Activated CD4-positive, alpha-beta T cell treated with anti-CD3 and anti-CD28 coated beads, Interleukin-2, amount 10 ng/mL, durations not matched to agents 7 days and 5 days (primary cell): Measurements from ENCODE around the gene CLMN. TPM values are rescaled to one million over a fixed set of nuclear protein-coding genes. Genes with fewer than 3 reads are reported as not detected.

ENCODE experiments used
- CTCF ChIA-PET: fragments of 350-600 bp; sonication (Branson Sonifier 250); formaldehyde crosslinking; loops from one replicate; lab custom pipeline; 2021; ENCODE audit warnings: antibody characterized with exemption; lab: Charles Lee
- POLR2A ChIA-PET: fragments of 350-600 bp; sonication (Branson Sonifier 250); formaldehyde crosslinking; loops from one replicate; lab custom pipeline; 2021; ENCODE audit warnings: antibody characterized with exemption; lab: Charles Lee
- DNase-seq: peaks from one replicate; pipeline ENCODE4 v3.0.0-alpha.2; 2020
- H3K27ac Mint-ChIP-seq: one replicate; pipeline ENCODE4 v1.8.0; 2021; ENCODE audit warnings: mild to moderate bottlenecking, moderate library complexity, mixed read lengths
- H3K27me3 Mint-ChIP-seq: one replicate; pipeline ENCODE4 v1.8.0; 2021; ENCODE audit warnings: mixed read lengths
- H3K36me3 Mint-ChIP-seq: one replicate; pipeline ENCODE4 v1.8.0; 2021; ENCODE audit warnings: low read depth, mixed read lengths
- H3K4me1 Mint-ChIP-seq: one replicate; pipeline ENCODE4 v1.8.0; 2021; ENCODE audit warnings: mixed read lengths
- H3K4me3 Mint-ChIP-seq: one replicate; pipeline ENCODE4 v1.8.0; 2021; ENCODE audit warnings: mild to moderate bottlenecking, moderate library complexity, mixed read lengths
- H3K9me3 Mint-ChIP-seq: one replicate; pipeline ENCODE4 v1.8.0; 2021; ENCODE audit warnings: mixed read lengths
- total RNA-seq, 2 experiments: library from RNA; stranded (reverse); gene quantifications; one replicate each; pipeline ENCODE4 v1.2.3, GENCODE V29; 2021

The CLMN gene
- total RNA-seq, 2 experiments from 2014 or later = 0.42 to 0.94 TPM

DNA sequence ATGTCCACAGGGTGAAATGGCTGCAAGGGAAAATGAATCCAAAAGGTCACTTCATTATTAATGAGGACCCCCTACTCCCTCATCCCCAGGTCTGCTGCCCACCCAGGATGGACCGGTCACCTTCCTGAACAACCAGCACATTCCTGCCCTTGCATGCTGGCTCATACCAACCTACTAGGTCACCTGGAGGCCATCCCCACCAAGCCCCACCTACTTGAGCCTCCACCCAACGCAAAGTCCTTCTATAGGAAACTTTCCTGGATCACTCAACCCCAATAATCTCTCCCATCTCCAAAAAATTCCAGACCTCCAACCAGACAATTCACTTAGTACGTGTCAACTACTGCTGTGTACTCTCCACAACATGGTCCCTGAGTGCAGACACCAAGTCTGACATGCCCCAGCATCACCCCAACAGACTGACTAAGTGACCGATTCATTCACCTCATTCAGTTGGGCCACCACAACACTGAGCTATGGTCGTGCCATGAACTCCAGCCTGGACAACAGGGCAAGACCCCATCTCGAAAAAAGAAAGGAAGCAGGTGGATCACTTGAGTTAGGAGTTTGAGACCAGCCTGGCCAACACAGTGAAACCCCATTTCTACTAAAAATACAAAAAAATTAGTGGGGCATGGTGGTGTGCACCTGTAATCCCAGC is 18.1 kb downstream of the CLMN start:
- H3K9me3 Mint-ChIP-seq = no peaks in the 10 kb centered on the region
- H3K4me3 Mint-ChIP-seq = no peak overlapping the region
- H3K4me1 Mint-ChIP-seq = no peaks in the 10 kb centered on the region
- no peak overlapping the region for H3K27ac Mint-ChIP-seq
- ChIA-PET POLR2A (no interaction called here), CTCF (no interaction called here)
- H3K27me3 Mint-ChIP-seq = peaks cover 15% of the 10 kb centered on the region
- no peaks in the 10 kb centered on the region for H3K36me3 Mint-ChIP-seq
- DNase-seq = no peak

DNA sequence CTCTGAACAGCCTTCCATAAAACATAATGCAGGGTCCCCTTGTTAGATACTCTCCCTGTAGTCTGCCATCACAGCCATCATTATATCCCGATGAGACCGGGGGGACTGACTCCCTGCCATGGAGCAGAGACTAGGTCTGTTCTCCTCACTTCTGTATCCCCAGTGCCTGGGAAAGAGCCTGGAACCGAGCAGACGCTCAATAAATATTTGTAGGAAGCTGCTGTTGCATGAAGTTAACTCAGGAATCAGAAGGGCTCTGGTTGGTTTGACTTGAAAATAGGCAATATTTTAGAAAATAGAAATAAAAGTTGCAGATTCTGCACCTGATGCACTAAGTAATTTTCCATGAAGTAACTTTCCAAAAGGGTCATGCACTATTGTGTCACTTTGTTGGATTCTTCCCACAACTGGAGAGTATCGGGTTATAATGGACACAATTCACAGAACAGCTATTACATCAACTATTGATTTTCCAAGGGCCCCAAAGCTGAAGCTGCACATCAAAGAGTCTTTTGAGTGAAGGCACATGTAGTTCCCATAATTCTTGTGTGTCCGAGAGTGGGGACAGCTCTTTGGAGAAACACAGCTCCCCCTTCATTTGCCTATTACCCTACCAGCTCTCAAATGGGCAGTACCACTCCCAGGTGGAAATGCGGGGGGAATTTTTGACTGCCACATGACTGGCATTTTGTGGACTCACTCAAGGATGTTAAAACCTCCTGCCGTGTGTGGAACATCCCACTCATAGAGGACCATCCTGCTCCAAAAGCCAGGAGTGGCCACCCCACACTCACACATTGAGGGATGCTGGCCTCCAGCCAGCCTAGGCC is 18.8 kb downstream of the CLMN start:
- ChIA-PET POLR2A (no interaction called here), CTCF (no interaction called here)
- Mint-ChIP-seq H3K4me3 (no peak overlapping the region), H3K27ac (no peak overlapping the region), H3K27me3 (peaks cover 14% of the 10 kb centered on the region), H3K4me1 (no peaks in the 10 kb centered on the region), H3K36me3 (no peaks in the 10 kb centered on the region), H3K9me3 (no peaks in the 10 kb centered on the region)
- DNase-seq = no peak

DNA sequence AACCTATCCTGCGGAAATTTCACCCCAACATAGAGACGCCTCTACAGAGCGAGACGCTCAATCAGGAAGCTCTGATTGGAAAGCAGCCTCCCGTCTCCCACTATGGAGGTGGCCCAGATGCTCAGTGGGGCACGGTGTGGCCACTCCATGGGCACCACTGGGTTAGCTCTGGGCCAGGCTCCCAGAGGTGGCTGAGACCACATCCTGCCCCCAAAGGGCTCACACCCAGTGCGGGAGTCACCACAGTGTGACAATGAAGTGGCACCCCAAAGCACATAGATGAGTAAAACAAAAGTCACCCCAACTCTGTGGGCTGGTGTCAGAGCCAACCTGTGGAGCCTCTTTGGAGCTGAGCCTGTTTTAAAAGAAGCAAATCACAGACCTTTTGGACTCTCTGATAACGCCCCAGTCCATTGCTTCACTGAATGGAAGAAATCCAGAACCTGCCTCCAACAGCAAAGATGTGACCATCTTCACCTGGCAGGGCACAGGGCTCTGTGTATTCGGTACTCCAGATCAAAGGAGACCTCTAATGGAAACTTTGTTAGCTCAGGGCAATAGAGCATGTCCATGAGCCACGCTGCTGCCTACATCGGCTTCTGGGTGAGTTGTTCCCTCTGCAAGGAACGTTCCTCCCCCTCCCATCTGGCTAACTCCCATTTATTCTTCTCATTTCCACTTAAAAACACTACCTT is 19.6 kb downstream of the CLMN start:
- no peaks in the 10 kb centered on the region for H3K9me3 Mint-ChIP-seq
- H3K27ac Mint-ChIP-seq = no peak overlapping the region
- CTCF ChIA-PET = no interaction called here

DNA sequence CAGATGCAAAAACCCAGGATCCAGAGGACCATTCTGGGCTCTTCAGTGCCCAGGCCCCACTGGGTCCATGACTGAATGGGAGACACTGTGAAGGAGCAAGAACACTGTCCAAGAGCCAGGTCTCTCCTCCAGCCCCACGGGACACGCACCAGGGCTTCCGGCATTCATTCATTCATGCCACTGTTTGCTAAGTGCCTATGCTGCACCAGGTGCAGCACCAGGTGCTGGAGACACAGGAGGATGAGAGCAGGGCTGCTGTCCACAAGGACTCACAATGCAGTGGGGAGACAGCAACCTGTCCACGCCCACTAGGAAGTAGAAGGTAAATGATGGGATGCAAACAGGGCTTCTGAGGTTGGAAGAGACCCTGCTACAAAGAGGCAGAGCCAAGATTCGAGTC is 20.4 kb downstream of the CLMN start:
- no peaks in the 10 kb centered on the region for H3K4me1 Mint-ChIP-seq
- H3K27ac Mint-ChIP-seq = no peak overlapping the region
- ChIA-PET POLR2A (no interaction called here), CTCF (no interaction called here)
- no peaks in the 10 kb centered on the region for H3K36me3 Mint-ChIP-seq
- no peak for DNase-seq
- no peak overlapping the region for H3K4me3 Mint-ChIP-seq
- H3K9me3 Mint-ChIP-seq = no peaks in the 10 kb centered on the region
- H3K27me3 Mint-ChIP-seq = peaks cover 7% of the 10 kb centered on the region

More for the DNA sequence above, 19.6 kb downstream of the CLMN start:
- Mint-ChIP-seq H3K36me3 (no peaks in the 10 kb centered on the region), H3K4me1 (no peaks in the 10 kb centered on the region), H3K27me3 (peaks cover 10% of the 10 kb centered on the region), H3K4me3 (no peak overlapping the region)
- no peak for DNase-seq
- POLR2A ChIA-PET = no interaction called here

DNA sequence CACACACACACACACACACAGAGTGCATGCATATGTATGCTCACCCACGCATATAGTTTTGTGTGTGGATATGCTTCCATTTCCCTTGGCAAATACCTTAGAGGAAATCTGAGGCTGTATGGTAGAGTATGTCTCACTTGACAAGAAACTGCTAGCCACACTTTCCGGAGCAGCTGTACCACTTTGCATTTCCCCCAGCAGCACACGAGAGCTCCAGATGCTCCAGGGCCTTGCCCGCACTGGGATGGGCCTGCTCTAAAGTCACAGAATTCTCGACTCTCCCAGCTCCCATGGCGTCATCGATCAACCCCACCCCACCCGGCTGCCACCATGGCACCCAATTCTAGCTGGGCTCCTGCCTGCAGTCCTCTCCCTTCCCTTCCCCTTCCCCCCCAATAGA is 21.9 kb downstream of the CLMN start:
- POLR2A ChIA-PET = no interaction called here
- no peaks in the 10 kb centered on the region for H3K36me3 Mint-ChIP-seq
- H3K27ac Mint-ChIP-seq = no peak overlapping the region
- no peak for DNase-seq
- H3K4me1 Mint-ChIP-seq = no peaks in the 10 kb centered on the region
- H3K9me3 Mint-ChIP-seq = no peaks in the 10 kb centered on the region
- peaks cover 6% of the 10 kb centered on the region for H3K27me3 Mint-ChIP-seq
- no peak overlapping the region for H3K4me3 Mint-ChIP-seq
- CTCF ChIA-PET = no interaction called here

DNA sequence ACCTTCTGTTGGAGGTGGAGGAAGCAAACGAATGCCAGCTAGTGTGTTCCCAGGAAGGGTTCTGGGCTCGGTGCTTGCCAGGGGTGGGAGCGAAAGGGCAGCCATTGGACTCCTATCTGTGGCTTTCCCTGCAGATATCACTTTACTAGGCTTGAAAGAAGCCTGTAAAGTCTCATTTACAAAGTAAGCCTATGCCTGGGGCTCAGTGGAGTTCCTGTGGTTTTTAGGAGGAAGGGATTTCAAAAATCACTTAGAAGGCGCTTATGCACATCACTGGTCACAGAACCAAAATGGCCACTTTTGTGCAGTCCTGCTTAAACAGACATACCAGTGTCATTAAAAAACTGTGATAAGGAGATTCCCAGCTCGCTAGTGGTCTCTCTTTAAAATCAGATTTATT is 22.7 kb downstream of the CLMN start:
- H3K36me3 Mint-ChIP-seq = no peaks in the 10 kb centered on the region
- no peak overlapping the region for H3K4me3 Mint-ChIP-seq
- DNase-seq = no peak
- ChIA-PET POLR2A (no interaction called here), CTCF (no interaction called here)
- no peaks in the 10 kb centered on the region for H3K4me1 Mint-ChIP-seq
- H3K9me3 Mint-ChIP-seq = no peaks in the 10 kb centered on the region
- peaks cover 4% of the 10 kb centered on the region for H3K27me3 Mint-ChIP-seq
- no peak overlapping the region for H3K27ac Mint-ChIP-seq

DNA sequence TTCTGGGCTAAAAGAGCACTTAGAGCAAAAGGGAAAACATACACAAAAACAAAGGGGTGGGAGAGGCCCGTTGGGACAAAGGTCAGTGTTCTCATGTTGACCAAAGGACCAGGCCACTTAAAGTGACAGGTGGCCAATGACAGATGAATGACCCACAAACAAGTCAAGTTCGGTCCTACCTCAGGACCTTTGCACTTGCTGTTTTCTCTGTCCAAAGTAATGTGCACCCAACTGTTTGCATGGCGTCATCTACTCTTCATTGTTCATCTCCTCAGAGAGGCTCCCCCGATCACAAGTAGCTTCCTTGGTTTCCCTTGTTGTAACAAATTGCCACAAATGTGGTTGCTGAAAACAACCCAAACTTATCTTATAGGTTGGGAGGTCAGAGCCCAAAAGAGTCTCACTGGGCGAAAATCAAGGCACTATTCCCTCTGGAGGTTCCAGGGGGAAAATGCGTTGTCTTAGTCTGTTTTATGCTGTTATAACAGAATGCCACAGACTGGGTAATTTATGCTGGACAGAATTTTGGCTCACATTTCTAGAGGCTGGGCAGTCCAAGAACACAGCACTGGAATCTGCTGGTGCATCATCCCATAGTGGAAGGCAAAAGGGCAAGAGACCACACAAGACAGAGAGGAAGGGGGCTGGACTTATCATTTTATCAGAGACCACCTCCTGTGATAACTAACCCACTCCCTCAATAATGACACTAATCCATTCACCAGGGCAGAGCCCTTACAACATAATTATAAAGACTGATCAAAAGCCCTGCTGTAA is 23.9 kb downstream of the CLMN start:
- no peaks in the 10 kb centered on the region for H3K36me3 Mint-ChIP-seq
- H3K27ac Mint-ChIP-seq = no peak overlapping the region
- H3K9me3 Mint-ChIP-seq = no peaks in the 10 kb centered on the region
- H3K4me3 Mint-ChIP-seq = no peak overlapping the region
- peaks cover 2% of the 10 kb centered on the region for H3K4me1 Mint-ChIP-seq
- ChIA-PET CTCF (interaction anchor here (0.6 kb wide), 1 partner anchor 54 kb away, joined by 3 read pairs; no protein-coding TSS in a partner anchor), POLR2A (no interaction called here)
- no peak for DNase-seq
- H3K27me3 Mint-ChIP-seq = peaks cover 6% of the 10 kb centered on the region

DNA sequence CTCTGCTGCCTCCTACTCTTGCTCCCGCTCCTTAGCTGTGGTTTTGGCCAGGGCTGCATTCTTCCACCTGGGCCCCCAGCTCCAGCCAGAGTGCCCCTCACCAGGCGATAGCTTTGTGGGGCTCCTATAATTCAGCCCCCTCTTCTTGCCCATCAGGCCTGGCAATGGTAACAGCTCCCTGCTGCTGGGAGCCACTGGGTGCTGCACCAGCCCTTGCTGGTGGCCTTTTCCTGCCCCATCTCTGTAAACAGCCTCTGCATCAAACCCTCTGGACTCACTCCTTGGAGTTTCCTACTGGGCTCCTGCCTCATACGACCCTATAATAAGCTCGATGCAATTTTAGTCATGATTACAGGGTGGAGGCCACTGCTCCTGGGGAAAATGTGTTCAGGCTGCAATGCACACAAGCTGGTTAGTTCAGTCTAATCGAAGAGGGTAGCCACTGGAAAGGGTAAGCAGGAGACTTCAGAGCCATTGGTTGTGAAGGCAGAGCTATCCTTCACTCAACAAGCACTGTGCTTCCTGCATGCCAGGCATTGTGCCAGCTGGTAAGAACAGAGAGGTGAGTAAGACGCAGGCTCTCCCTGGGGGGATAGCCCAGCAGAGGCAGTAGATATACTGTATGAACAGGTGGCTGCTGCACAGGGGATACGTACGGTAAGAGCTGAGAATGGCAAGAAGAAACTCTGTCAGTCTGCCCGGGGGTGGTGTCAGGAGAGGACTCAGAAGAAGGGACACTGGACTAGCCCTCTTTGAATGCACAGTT is 24.7 kb downstream of the CLMN start:
- ChIA-PET POLR2A (no interaction called here), CTCF (no interaction called here)
- Mint-ChIP-seq H3K4me1 (peaks cover 4% of the 10 kb centered on the region), H3K9me3 (no peaks in the 10 kb centered on the region), H3K27ac (no peak overlapping the region), H3K36me3 (no peaks in the 10 kb centered on the region), H3K27me3 (peaks cover 8% of the 10 kb centered on the region), H3K4me3 (no peak overlapping the region)
- DNase-seq = no peak

DNA sequence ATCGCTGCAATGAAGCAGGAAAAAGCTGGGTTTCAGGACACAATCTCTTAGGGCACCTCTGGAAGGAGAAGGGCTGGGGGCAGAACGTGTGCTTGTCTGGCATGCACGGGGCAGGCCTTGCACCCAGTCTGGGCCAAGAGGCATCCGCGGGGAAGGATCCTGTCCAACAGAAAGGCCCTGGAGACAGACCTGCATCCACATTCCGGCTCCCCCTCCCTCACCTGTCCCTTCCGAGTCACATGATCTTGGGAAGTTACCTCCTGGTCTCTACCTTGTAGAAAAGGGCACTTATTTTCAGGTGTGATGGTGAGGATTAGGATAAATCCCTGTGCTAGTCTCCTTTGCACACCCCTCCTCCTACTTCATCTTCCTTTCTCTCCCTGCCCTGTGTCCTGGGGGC is 25.4 kb downstream of the CLMN start:
- CTCF ChIA-PET = no interaction called here
- no peak overlapping the region for H3K4me3 Mint-ChIP-seq
- POLR2A ChIA-PET = no interaction called here
- DNase-seq = no peak
- no peak overlapping the region for H3K27ac Mint-ChIP-seq
- H3K4me1 Mint-ChIP-seq = peaks cover 4% of the 10 kb centered on the region
- H3K36me3 Mint-ChIP-seq = no peaks in the 10 kb centered on the region
- H3K27me3 Mint-ChIP-seq = peaks cover 8% of the 10 kb centered on the region
- no peaks in the 10 kb centered on the region for H3K9me3 Mint-ChIP-seq

DNA sequence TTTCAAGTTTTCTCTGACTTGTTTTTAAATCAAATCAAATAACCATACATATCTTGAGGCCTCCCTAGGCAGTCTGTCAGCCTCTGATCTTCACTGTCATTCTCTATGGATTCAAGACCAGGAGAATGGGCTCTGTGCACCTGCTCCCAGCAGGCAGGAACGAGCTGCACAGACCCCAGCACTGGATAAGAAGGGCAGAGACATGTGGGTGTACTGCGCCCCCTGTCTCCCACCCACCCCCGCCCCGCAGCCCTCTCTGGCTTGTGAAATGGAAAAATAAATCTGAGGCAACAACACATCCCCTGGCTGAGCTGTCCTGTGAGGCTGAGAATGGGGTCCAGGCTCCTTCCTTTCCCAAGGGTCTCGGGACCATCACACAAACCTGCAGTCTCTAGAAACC is 26.3 kb downstream of the CLMN start:
- ChIA-PET POLR2A (no interaction called here), CTCF (no interaction called here)
- no peaks in the 10 kb centered on the region for H3K9me3 Mint-ChIP-seq
- H3K4me3 Mint-ChIP-seq = no peak overlapping the region
- H3K4me1 Mint-ChIP-seq = peaks cover 4% of the 10 kb centered on the region
- DNase-seq = no peak
- H3K27me3 Mint-ChIP-seq = peaks cover 8% of the 10 kb centered on the region
- H3K36me3 Mint-ChIP-seq = no peaks in the 10 kb centered on the region
- no peak overlapping the region for H3K27ac Mint-ChIP-seq

DNA sequence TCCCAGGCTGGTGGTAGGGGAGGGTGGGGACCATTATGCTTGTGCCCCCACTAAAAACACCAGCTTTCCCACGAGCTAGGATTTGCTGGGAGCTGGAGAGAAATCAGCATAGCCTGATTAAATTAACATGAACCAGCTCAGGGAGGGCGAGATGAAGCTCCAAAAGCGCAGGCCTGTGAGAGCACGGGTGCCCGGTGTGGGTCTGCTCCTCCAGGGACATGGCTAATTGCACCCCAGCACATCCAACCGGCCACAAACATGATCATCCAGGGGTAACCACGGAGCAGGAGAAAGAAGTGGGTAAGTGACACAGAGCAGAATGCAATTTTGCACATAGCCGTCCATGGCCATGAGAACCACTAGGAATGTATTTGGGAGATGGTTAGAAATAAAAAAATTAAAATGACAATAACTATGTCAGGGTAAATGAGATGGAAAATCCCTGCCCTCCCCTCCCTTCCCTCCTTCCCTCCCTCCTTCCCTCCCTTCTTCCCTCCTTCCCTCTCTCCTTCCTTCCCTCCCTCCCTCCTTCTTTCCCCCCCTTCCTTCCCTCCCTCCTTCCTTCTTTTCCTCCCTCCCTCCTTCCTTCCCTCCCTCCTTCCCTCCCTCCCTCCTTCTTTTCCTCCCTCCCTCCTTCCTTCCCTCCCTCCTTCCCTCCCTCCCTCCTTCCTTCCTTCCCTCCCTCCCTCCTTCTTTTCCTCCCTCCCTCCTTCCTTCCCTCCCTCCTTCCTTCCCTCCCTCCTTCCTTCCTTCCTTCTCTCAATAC is 26.9 kb downstream of the CLMN start:
- H3K9me3 Mint-ChIP-seq = no peaks in the 10 kb centered on the region
- ChIA-PET CTCF (interaction anchor here (0.8 kb wide), 1 partner anchor 12 kb away, joined by 3 read pairs; no protein-coding TSS in a partner anchor), POLR2A (no interaction called here)
- H3K4me3 Mint-ChIP-seq = no peak overlapping the region
- peaks cover 4% of the 10 kb centered on the region for H3K4me1 Mint-ChIP-seq
- H3K27ac Mint-ChIP-seq = no peak overlapping the region
- no peak for DNase-seq
- H3K36me3 Mint-ChIP-seq = no peaks in the 10 kb centered on the region
- H3K27me3 Mint-ChIP-seq = peaks cover 8% of the 10 kb centered on the region
